ENCODE data around the gene CABYR. TPM values are rescaled to one million over a fixed set of nuclear protein-coding genes. Genes with fewer than 3 reads are reported as not detected.

CABYR gene
- total RNA-seq, 2 experiments from 2014 or later, result 1.3 to 2.1 TPM

DNA sequence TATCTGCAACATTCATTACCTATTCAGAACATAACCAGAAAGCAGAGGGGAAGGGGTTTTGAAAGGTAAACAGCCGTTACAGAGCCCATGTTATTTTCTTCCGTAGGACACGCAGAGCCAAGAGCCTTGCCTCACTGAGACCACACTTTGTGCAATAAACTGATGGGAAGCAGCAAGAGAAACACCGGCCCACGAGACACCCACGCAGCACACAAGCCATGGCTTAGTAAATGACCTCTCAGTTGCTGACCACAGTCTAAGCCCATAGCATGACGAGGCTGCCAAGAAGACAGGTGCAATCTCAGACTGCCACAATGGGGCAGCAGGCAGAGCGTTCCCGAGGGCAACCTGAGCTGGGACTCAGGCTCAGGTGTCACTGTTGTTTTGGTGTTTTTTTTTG is 59.6 kb downstream of the CABYR start:
- ChIA-PET POLR2A (no interaction called here), CTCF (no interaction called here)
- TF ChIP-seq, protein P1, sequence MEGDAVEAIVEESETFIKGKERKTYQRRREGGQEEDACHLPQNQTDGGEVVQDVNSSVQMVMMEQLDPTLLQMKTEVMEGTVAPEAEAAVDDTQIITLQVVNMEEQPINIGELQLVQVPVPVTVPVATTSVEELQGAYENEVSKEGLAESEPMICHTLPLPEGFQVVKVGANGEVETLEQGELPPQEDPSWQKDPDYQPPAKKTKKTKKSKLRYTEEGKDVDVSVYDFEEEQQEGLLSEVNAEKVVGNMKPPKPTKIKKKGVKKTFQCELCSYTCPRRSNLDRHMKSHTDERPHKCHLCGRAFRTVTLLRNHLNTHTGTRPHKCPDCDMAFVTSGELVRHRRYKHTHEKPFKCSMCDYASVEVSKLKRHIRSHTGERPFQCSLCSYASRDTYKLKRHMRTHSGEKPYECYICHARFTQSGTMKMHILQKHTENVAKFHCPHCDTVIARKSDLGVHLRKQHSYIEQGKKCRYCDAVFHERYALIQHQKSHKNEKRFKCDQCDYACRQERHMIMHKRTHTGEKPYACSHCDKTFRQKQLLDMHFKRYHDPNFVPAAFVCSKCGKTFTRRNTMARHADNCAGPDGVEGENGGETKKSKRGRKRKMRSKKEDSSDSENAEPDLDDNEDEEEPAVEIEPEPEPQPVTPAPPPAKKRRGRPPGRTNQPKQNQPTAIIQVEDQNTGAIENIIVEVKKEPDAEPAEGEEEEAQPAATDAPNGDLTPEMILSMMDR (IDR thresholded peaks at IDR 0.05), result no peak
- intact Hi-C loops (cut with micrococcal nuclease), result no loop called here
- Mint-ChIP-seq H3K36me3 (ENCODE audit: low read depth) (no peaks in the 10 kb centered on the region), H3K4me3 (no peak overlapping the region), H3K9me3 (no peaks in the 10 kb centered on the region), H3K27ac (no peak overlapping the region), H3K4me1 (ENCODE audit: low read depth) (no peaks in the 10 kb centered on the region), H3K27me3 (no peaks in the 10 kb centered on the region)
- DNase-seq (no peak), ATAC-seq (no peak)

DNA sequence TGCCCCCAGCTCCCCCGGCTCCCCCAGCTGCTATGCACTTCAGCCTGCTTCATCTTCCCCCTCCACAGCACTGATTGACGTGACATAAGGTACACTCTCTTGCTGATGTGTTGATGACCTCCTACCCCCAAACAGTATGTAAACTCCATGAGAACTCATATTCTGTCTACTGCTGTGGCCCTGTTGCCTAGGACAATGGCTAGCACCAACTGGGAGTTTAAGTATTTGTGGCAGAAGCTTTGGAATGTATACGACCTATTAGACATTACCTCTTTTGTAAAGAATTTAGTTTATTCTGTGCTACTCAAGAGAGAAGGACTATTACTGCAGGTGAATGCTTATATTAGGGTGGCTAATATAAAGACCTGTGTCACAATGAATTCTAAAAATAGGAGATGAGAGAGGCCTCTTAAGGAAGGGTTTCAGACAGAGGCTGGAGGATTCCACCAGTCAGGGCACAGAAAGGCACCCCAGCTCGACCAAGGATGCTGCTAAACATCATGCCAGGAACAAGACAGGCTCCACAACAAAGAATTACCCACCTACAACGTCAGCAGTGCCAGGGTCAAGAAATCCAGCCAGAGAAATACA is 60.6 kb downstream of the CABYR start:
- ATAC-seq, result no peak
- Mint-ChIP-seq H3K27ac (no peak overlapping the region), H3K4me3 (no peak overlapping the region), H3K36me3 (ENCODE audit: low read depth) (no peaks in the 10 kb centered on the region), H3K9me3 (no peaks in the 10 kb centered on the region), H3K4me1 (ENCODE audit: low read depth) (no peaks in the 10 kb centered on the region), H3K27me3 (no peaks in the 10 kb centered on the region)
- no peak for DNase-seq
- TF ChIP-seq, protein P1 (IDR thresholded peaks at IDR 0.05), result no peak
- intact Hi-C loops (cut with micrococcal nuclease), result no loop called here
- ChIA-PET POLR2A (interaction anchor here (0.6 kb wide), 1 partner anchor 83 kb away, joined by 4 read pairs; no protein-coding TSS in a partner anchor), CTCF (interaction anchor here (0.9 kb wide), 1 partner anchor 23 kb away, joined by 3 read pairs; no protein-coding TSS in a partner anchor)

DNA sequence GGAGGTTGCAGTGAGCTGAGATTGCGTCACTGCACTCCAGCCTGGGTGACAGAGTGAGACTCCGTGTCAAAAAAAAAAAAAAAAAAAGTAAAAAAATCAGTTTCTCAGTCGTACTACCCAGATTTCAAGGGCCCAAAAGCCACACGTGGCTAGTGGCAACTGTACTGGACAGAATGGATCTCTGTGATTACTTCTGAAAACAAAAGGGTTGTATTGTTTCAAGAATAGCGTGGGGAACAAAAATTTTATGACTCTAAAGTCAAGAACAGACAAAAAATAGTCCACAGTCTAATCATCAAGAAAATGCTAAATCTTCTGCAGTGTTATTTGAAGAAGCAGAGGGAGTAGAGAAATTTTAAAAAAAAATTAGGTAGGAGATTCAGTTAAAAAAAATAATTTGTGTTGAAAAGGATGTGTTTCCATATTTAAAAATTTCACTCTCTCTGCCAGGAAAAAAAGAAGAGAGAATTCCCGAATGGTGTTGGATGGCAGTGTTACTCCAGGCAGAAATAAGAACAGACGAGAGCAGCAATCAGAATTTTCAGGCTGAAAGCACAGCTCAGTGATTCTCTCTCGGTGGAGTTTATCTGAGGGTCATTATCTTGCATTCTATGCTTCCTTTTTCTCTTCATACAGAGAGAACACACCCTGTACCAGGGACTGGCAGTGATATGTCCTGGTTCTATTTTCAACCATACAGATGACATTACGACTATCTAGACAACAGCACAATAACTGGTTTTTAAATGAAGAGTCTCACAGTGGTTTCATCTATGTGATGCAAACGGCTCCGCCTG is 61.8 kb downstream of the CABYR start:
- Mint-ChIP-seq H3K36me3 (ENCODE audit: low read depth) (no peaks in the 10 kb centered on the region), H3K27me3 (no peaks in the 10 kb centered on the region), H3K9me3 (no peaks in the 10 kb centered on the region), H3K4me1 (ENCODE audit: low read depth) (no peaks in the 10 kb centered on the region), H3K4me3 (no peak overlapping the region), H3K27ac (no peak overlapping the region)
- POLR2A ChIA-PET, result no interaction called here
- CTCF ChIA-PET, result no interaction called here
- intact Hi-C loops (cut with micrococcal nuclease), result no loop called here
- TF ChIP-seq, protein P1 (IDR thresholded peaks at IDR 0.05), result no peak
- DNase-seq (no peak), ATAC-seq (no peak)

DNA sequence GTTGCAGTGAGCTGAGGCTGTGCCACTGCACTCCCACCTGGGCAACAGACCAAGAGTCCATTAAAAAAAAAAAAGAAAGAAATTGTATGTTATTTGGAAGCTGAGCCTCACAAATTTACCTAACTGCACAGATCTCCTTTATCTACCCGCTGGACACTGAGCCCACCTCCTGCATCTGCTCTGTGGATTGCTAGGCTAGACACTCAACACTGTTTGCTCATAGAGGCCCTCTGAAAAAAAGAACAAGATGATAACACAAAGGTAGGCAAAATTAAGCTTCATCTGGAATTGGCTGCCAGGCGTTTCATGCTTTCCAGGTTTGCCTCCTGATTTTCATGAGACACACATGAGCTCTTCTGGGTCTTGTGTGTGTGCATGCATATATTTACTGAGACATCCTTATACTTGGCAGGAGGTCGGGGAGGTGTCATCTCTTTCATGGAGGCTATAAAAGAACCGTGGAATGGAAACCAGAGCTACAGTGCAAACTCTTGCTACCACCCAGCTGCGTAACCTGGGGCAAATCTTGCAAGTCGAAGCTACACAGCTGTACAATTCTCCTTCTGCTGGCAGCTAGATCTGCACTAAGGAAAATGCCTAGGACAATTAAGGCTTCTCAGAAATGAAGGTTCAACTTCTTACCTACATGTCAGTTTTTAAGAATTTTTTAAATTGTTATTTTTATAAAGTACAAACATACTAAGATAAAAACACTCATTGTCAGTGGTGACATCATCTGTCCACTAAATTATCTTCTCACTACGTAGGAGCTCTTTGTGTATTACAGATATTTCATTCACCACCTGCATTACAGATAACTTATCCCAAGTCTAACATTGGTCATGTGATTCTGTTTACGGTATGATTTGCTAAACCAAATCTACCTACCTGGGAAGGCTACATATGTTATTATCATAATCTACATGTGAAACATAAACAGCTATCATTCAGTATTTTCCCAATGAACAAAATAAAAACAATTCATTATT is 63.1 kb downstream of the CABYR start:
- Mint-ChIP-seq H3K4me1 (ENCODE audit: low read depth) (no peaks in the 10 kb centered on the region), H3K27ac (no peak overlapping the region), H3K4me3 (no peak overlapping the region), H3K9me3 (no peaks in the 10 kb centered on the region), H3K27me3 (peaks cover 2% of the 10 kb centered on the region), H3K36me3 (ENCODE audit: low read depth) (no peaks in the 10 kb centered on the region)
- POLR2A ChIA-PET, result no interaction called here
- intact Hi-C loops (cut with micrococcal nuclease), result no loop called here
- TF ChIP-seq, protein P1 (IDR thresholded peaks at IDR 0.05), result no peak
- CTCF ChIA-PET, result interaction anchor here (1.7 to 2.7 kb wide), 2 partner anchors 14 to 25 kb away, joined by 4 to 10 read pairs; no protein-coding TSS in a partner anchor
- DNase-seq, result no peak
- ATAC-seq, result no peak
